ENCODE measurements around the gene ADAMTSL3. TPM values are rescaled to one million over a fixed set of nuclear protein-coding genes. Genes with fewer than 3 reads are reported as not detected.

The ADAMTSL3 gene
- total RNA-seq, 1 experiment from 2014 or later: 0.05 TPM

DNA sequence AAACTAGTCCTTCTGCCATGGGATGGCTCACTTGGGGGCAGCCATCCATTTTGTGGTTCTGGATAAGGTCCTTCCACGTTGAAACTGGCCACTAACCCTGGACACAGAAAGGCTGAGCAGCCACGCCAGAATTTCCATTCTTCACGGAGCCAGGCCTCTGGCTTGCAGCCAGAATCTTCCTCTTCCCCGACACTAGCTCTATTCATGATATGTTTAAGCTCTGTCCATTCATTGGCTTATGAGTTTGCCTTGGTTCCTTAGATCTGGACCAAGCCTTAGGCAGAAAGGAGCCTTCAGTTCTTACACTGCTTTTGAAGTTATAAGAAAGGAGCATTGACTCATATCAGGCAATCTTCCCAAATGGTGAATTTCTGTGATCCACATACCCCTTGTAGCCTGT lies 293.2 kb downstream of the ADAMTSL3 start (continued):
- TF ChIP-seq POLR2AphosphoS5 (IDR thresholded peaks at IDR 0.05; ENCODE audit: low read depth, low read length): no peak

DNA sequence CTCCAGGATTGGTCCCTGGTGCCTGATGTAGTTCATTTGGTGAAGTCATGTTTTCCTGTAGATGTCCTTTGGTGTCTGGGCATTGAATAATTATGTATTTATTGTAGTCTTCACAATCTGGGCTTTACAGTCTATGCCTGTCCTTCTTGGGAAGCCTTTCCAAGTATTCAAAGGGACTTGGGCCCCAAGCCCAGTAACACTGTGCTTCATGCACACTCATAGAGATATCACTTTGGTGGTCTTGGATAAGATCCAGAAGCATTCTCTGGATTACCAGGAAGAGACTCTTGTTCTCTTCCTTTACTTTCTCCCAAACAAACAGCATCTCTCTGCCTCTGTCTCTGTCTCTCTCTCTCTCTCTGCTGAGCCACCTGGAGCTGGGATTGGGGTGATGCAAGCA lies 300.6 kb downstream of the ADAMTSL3 start:
- Histone ChIP-seq H3K79me2 (ENCODE audit: insufficient read depth, low read length) (no peaks in the 10 kb centered on the region), H3K27ac (ENCODE audit: low read depth, low read length) (no peak overlapping the region), H3K4me3 (replicated peaks in 1 of 2; ENCODE audit: low read depth in 1 of 2, low read length in 2 of 2) (no peak overlapping the region), H3K4me1 (ENCODE audit: control insufficient read depth in 1 of 2, insufficient read depth in 2 of 2, low read length in 2 of 2) (no peaks in the 10 kb centered on the region), H3K4me2 (ENCODE audit: low read length) (no peak overlapping the region), H3K9me2 (ENCODE audit: insufficient read depth) (no peaks in the 10 kb centered on the region), H3K9ac (ENCODE audit: low read length) (no peak overlapping the region), H2AFZ (ENCODE audit: low read depth, low read length, poor library complexity, severe bottlenecking) (no peak overlapping the region), H4K20me1 (ENCODE audit: insufficient read depth) (no peaks in the 10 kb centered on the region), H3K36me3 (ENCODE audit: control insufficient read depth in 1 of 2, insufficient read depth in 2 of 2, low read length in 2 of 2) (no peaks in the 10 kb centered on the region), H3K27me3 (ENCODE audit: insufficient read depth, low read length) (no peaks in the 10 kb centered on the region), H3K9me3 (ENCODE audit: control insufficient read depth in 1 of 2, insufficient read depth in 1 of 2, low read depth in 1 of 2, low read length in 2 of 2) (no peaks in the 10 kb centered on the region)
- no peak for ATAC-seq
- POLR2A ChIA-PET: no interaction called here
- BruUV-seq (replicated peaks): no TSS peak
- CTCF ChIA-PET: interaction anchor here (1.2 kb wide), 1 partner anchor 20 kb away, joined by 4 read pairs; no protein-coding TSS in a partner anchor
- RAD21 ChIA-PET (ENCODE audit: low non-redundant PET in 1 of 2, low total read pairs in 2 of 2, uncharacterized antibody in 2 of 2, unreplicated experiment in 2 of 2): no interaction called here
- TF ChIP-seq JUND (IDR thresholded peaks at IDR 0.05): no peak
- TF ChIP-seq CBX3 (IDR thresholded peaks at IDR 0.05; ENCODE audit: low read depth): no peak
- no peak for TF ChIP-seq CEBPB (IDR thresholded peaks at IDR 0.05; ENCODE audit: low read depth)
- no peak for TF ChIP-seq ZFX (IDR thresholded peaks at IDR 0.05)
- TF ChIP-seq, protein P1, sequence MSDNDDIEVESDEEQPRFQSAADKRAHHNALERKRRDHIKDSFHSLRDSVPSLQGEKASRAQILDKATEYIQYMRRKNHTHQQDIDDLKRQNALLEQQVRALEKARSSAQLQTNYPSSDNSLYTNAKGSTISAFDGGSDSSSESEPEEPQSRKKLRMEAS (IDR thresholded peaks at IDR 0.05): no peak
- TF ChIP-seq SIN3A (IDR thresholded peaks at IDR 0.05; ENCODE audit: low read depth): no peak
- TF ChIP-seq, protein P2, sequence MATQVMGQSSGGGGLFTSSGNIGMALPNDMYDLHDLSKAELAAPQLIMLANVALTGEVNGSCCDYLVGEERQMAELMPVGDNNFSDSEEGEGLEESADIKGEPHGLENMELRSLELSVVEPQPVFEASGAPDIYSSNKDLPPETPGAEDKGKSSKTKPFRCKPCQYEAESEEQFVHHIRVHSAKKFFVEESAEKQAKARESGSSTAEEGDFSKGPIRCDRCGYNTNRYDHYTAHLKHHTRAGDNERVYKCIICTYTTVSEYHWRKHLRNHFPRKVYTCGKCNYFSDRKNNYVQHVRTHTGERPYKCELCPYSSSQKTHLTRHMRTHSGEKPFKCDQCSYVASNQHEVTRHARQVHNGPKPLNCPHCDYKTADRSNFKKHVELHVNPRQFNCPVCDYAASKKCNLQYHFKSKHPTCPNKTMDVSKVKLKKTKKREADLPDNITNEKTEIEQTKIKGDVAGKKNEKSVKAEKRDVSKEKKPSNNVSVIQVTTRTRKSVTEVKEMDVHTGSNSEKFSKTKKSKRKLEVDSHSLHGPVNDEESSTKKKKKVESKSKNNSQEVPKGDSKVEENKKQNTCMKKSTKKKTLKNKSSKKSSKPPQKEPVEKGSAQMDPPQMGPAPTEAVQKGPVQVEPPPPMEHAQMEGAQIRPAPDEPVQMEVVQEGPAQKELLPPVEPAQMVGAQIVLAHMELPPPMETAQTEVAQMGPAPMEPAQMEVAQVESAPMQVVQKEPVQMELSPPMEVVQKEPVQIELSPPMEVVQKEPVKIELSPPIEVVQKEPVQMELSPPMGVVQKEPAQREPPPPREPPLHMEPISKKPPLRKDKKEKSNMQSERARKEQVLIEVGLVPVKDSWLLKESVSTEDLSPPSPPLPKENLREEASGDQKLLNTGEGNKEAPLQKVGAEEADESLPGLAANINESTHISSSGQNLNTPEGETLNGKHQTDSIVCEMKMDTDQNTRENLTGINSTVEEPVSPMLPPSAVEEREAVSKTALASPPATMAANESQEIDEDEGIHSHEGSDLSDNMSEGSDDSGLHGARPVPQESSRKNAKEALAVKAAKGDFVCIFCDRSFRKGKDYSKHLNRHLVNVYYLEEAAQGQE (IDR thresholded peaks at IDR 0.05; ENCODE audit: low read depth): no peak
- no peak for TF ChIP-seq YY1 (IDR thresholded peaks at IDR 0.05; ENCODE audit: extremely low read depth, insufficient replicate concordance, low read depth, low read length)
- no peak for TF ChIP-seq TCF7L2 (IDR thresholded peaks at IDR 0.05; ENCODE audit: borderline replicate concordance, extremely low read depth, insufficient read depth, insufficient read length)
- TF ChIP-seq POLR2AphosphoS5 (IDR thresholded peaks at IDR 0.05; ENCODE audit: low read depth, low read length): no peak
- no peak for TF ChIP-seq EZH2 (IDR thresholded peaks at IDR 0.05)
- no peak for TF ChIP-seq EGR1 (IDR thresholded peaks at IDR 0.05; ENCODE audit: low read depth)
- no peak for TF ChIP-seq ELF1 (IDR thresholded peaks at IDR 0.05; ENCODE audit: borderline replicate concordance, low read depth)
- no peak for TF ChIP-seq ZNF274 (IDR thresholded peaks at IDR 0.05; ENCODE audit: low read depth, low read length)
- TF ChIP-seq, protein P3, sequence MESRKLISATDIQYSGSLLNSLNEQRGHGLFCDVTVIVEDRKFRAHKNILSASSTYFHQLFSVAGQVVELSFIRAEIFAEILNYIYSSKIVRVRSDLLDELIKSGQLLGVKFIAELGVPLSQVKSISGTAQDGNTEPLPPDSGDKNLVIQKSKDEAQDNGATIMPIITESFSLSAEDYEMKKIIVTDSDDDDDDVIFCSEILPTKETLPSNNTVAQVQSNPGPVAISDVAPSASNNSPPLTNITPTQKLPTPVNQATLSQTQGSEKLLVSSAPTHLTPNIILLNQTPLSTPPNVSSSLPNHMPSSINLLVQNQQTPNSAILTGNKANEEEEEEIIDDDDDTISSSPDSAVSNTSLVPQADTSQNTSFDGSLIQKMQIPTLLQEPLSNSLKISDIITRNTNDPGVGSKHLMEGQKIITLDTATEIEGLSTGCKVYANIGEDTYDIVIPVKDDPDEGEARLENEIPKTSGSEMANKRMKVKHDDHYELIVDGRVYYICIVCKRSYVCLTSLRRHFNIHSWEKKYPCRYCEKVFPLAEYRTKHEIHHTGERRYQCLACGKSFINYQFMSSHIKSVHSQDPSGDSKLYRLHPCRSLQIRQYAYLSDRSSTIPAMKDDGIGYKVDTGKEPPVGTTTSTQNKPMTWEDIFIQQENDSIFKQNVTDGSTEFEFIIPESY (IDR thresholded peaks at IDR 0.05; ENCODE audit: extremely low read depth, insufficient replicate concordance, low read length): no peak
- no peak for TF ChIP-seq POLR2A (IDR thresholded peaks at IDR 0.05; ENCODE audit: borderline replicate concordance, extremely low read depth, insufficient read depth, insufficient read length)
- no peak for TF ChIP-seq SP1 (IDR thresholded peaks at IDR 0.05; ENCODE audit: low read depth)
- intact Hi-C loops (cut with micrococcal nuclease): no loop called here
- no peak for DNase-seq (ENCODE audit: low read depth, low spot score)

All from HCT116 (cell line).